ENCODE results near the gene CLNK. TPM values are rescaled to one million over a fixed set of nuclear protein-coding genes. Genes with fewer than 3 reads are reported as not detected.

The CLNK gene
- total and polyA plus RNA-seq, 2 donors (not counting 1 experiment from before 2014, with no cell fraction given) = 0.57 to 0.75 TPM

DNA sequence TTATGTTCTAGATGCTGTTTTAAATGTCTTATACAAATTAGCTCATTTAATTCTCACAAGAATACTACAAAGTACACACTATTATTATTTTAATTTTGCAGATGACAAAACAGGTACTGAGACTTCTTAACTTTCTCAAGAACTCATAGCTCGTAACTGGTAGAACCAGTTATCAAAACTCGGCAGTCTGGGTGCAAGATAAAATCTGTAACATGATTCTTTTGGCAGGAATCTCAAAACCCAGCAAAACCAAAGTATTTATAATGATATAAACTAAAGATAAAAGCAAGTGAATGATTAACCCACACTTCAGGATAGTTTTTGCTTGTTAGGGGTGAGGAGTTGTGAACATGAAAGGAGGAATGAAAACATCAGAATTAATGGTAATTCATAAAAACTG, 27.6 kb downstream of the CLNK start:
- intact Hi-C loops (cut with micrococcal nuclease) = no loop called here
- Mint-ChIP-seq H3K27me3 (no peaks in the 10 kb centered on the region), H3K4me1 (no peaks in the 10 kb centered on the region), H3K9me3 (ENCODE audit: insufficient read depth) (peaks cover 3% of the 10 kb centered on the region), H3K27ac (no peak overlapping the region), H3K4me3 (no peak overlapping the region)
- ATAC-seq (ENCODE audit: low read depth) = no peak
- Histone ChIP-seq H3K27me3 (replicated peaks in 1 of 4; ENCODE audit: control extremely low read depth in 1 of 4, control insufficient read depth in 3 of 4, insufficient read depth in 4 of 4, low read length in 3 of 4) (no peaks in the 10 kb centered on the region), H4K20me1 (ENCODE audit: control insufficient read depth, insufficient read depth, low read length, poor library complexity, severe bottlenecking) (no peaks in the 10 kb centered on the region), H3K27ac (ENCODE audit: low read length in 2 of 2) (no peak overlapping the region), H2AFZ (ENCODE audit: insufficient read depth, low read depth, low read length, poor library complexity, severe bottlenecking) (peak overlapping the region; percentile 7), H3K4me1 (ENCODE audit: control insufficient read depth in 2 of 2, insufficient read depth in 2 of 2, low read length in 2 of 2) (no peaks in the 10 kb centered on the region), H3K9ac (ENCODE audit: low read length) (no peak overlapping the region), H3K79me2 (ENCODE audit: control insufficient read depth, insufficient read depth, low read length) (no peaks in the 10 kb centered on the region), H3K36me3 (replicated peaks in 1 of 2; ENCODE audit: control extremely low read depth in 1 of 2, control insufficient read depth in 1 of 2, extremely low read depth in 1 of 2, insufficient read depth in 2 of 2, low read length in 1 of 2) (no peaks in the 10 kb centered on the region), H3K4me2 (replicated peaks; ENCODE audit: low read depth, low read length, poor library complexity, severe bottlenecking) (no peak overlapping the region), H3K4me3 (ENCODE audit: control extremely low read depth in 1 of 5, extremely low read depth in 1 of 5, insufficient read depth in 1 of 5, low read depth in 2 of 5, low read length in 4 of 5) (no peak overlapping the region), H3K9me3 (ENCODE audit: control extremely low read depth in 1 of 3, control insufficient read depth in 2 of 3, insufficient read depth in 1 of 3, low read length in 2 of 3) (no peaks in the 10 kb centered on the region)
- CTCF ChIA-PET = interaction anchor here (0.6 to 1.7 kb wide), 2 partner anchors 12 to 778 kb away, joined by 4 to 5 read pairs; no protein-coding TSS in a partner anchor
- WGBS (ENCODE audit: insufficient coverage) = no CpG with 5 or more reads among the region's 2 CpGs
- DNase-seq = no peak
- no peak for TF ChIP-seq EZH2 (IDR thresholded peaks at IDR 0.05; ENCODE audit: borderline replicate concordance, insufficient read depth, low read depth, low read length, poor library complexity, severe bottlenecking)
- TF ChIP-seq, protein P1, sequence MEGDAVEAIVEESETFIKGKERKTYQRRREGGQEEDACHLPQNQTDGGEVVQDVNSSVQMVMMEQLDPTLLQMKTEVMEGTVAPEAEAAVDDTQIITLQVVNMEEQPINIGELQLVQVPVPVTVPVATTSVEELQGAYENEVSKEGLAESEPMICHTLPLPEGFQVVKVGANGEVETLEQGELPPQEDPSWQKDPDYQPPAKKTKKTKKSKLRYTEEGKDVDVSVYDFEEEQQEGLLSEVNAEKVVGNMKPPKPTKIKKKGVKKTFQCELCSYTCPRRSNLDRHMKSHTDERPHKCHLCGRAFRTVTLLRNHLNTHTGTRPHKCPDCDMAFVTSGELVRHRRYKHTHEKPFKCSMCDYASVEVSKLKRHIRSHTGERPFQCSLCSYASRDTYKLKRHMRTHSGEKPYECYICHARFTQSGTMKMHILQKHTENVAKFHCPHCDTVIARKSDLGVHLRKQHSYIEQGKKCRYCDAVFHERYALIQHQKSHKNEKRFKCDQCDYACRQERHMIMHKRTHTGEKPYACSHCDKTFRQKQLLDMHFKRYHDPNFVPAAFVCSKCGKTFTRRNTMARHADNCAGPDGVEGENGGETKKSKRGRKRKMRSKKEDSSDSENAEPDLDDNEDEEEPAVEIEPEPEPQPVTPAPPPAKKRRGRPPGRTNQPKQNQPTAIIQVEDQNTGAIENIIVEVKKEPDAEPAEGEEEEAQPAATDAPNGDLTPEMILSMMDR (IDR thresholded peaks at IDR 0.05) = no peak
- POLR2A ChIA-PET = no interaction called here

DNA sequence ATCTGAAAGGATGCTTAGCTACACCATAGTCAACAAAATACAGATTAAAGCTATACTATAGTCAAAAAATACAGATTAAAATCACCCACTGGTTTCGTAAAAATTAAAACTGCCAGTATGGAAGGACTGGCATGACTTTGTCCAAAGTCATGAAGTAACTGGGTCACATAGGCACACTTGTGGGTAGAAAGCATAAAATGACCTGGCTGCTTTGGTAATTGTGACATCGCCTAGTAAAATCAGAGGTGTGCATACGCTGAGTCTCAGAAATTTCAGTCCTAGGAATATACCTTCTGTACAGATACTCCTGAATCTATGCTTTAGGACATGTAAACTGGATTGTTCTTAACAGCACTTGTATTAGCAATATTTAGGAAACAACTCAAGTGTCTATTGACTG, 28.1 kb downstream of the CLNK start:
- H3K79me2 ChIP-seq (ENCODE audit: control insufficient read depth, insufficient read depth, low read length) = no peaks in the 10 kb centered on the region
- WGBS (ENCODE audit: insufficient coverage) = no CpG with 5 or more reads among the region's 3 CpGs
- ChIA-PET CTCF (interaction anchor here (0.6 to 1.7 kb wide), 3 partner anchors 11 to 778 kb away, joined by 4 to 5 read pairs (median 5); no protein-coding TSS in a partner anchor), POLR2A (no interaction called here)
- DNase-seq (no peak), ATAC-seq (ENCODE audit: low read depth) (no peak)
- Mint-ChIP-seq H3K4me3 (no peak overlapping the region), H3K9me3 (ENCODE audit: insufficient read depth) (peaks cover 3% of the 10 kb centered on the region), H3K4me1 (no peaks in the 10 kb centered on the region), H3K27me3 (no peaks in the 10 kb centered on the region), H3K27ac (no peak overlapping the region)
- no peaks in the 10 kb centered on the region for H3K9me3 ChIP-seq (ENCODE audit: control extremely low read depth in 1 of 3, control insufficient read depth in 2 of 3, insufficient read depth in 1 of 3, low read length in 2 of 3)
- intact Hi-C loops (cut with micrococcal nuclease) = no loop called here
- no peak overlapping the region for H3K9ac ChIP-seq (ENCODE audit: low read length)
- no peak overlapping the region for H3K4me2 ChIP-seq (replicated peaks; ENCODE audit: low read depth, low read length, poor library complexity, severe bottlenecking)
- no peaks in the 10 kb centered on the region for H3K27me3 ChIP-seq (replicated peaks in 1 of 4; ENCODE audit: control extremely low read depth in 1 of 4, control insufficient read depth in 3 of 4, insufficient read depth in 4 of 4, low read length in 3 of 4)
- no peak overlapping the region for H2AFZ ChIP-seq (ENCODE audit: insufficient read depth, low read depth, low read length, poor library complexity, severe bottlenecking)
- no peaks in the 10 kb centered on the region for H4K20me1 ChIP-seq (ENCODE audit: control insufficient read depth, insufficient read depth, low read length, poor library complexity, severe bottlenecking)
- TF ChIP-seq, protein P1 (IDR thresholded peaks at IDR 0.05) = no peak
- TF ChIP-seq EZH2 (IDR thresholded peaks at IDR 0.05; ENCODE audit: borderline replicate concordance, insufficient read depth, low read depth, low read length, poor library complexity, severe bottlenecking) = no peak
- H3K36me3 ChIP-seq (replicated peaks in 1 of 2; ENCODE audit: control extremely low read depth in 1 of 2, control insufficient read depth in 1 of 2, extremely low read depth in 1 of 2, insufficient read depth in 2 of 2, low read length in 1 of 2) = no peaks in the 10 kb centered on the region
- no peak overlapping the region for H3K4me3 ChIP-seq (ENCODE audit: control extremely low read depth in 1 of 5, extremely low read depth in 1 of 5, insufficient read depth in 1 of 5, low read depth in 2 of 5, low read length in 4 of 5)
- H3K4me1 ChIP-seq (ENCODE audit: control insufficient read depth in 2 of 2, insufficient read depth in 2 of 2, low read length in 2 of 2) = no peaks in the 10 kb centered on the region
- H3K27ac ChIP-seq (ENCODE audit: low read length in 2 of 2) = no peak overlapping the region

All from B cell (primary cell).